Activated CD4-positive, alpha-beta T cell treated with anti-CD3 and anti-CD28 coated beads, Interleukin-2, amount 10 ng/mL, durations not matched to agents 7 days and 5 days (primary cell): Measurements from ENCODE around the gene WTAP. TPM values are rescaled to one million over a fixed set of nuclear protein-coding genes. Genes with fewer than 3 reads are reported as not detected.
"Not testable (repeated sequence)": the region's sequence is repeated elsewhere in the genome, so short reads cannot be mapped to it uniquely, and the experiment has no call there.

Experiments
- CTCF ChIA-PET: fragments of 350-600 bp; sonication (Branson Sonifier 250); formaldehyde crosslinking; loops from one replicate; lab custom pipeline; 2021; ENCODE audit warnings: antibody characterized with exemption; lab: Charles Lee
- POLR2A ChIA-PET: fragments of 350-600 bp; sonication (Branson Sonifier 250); formaldehyde crosslinking; loops from one replicate; lab custom pipeline; 2021; ENCODE audit warnings: antibody characterized with exemption; lab: Charles Lee
- DNase-seq: peaks from one replicate; pipeline ENCODE4 v3.0.0-alpha.2; 2020
- H3K27ac Mint-ChIP-seq: one replicate; pipeline ENCODE4 v1.8.0; 2021; ENCODE audit warnings: mild to moderate bottlenecking, moderate library complexity, mixed read lengths
- H3K27me3 Mint-ChIP-seq: one replicate; pipeline ENCODE4 v1.8.0; 2021; ENCODE audit warnings: mixed read lengths
- H3K36me3 Mint-ChIP-seq: one replicate; pipeline ENCODE4 v1.8.0; 2021; ENCODE audit warnings: low read depth, mixed read lengths
- H3K4me1 Mint-ChIP-seq: one replicate; pipeline ENCODE4 v1.8.0; 2021; ENCODE audit warnings: mixed read lengths
- H3K4me3 Mint-ChIP-seq: one replicate; pipeline ENCODE4 v1.8.0; 2021; ENCODE audit warnings: mild to moderate bottlenecking, moderate library complexity, mixed read lengths
- H3K9me3 Mint-ChIP-seq: one replicate; pipeline ENCODE4 v1.8.0; 2021; ENCODE audit warnings: mixed read lengths
- total RNA-seq, 2 experiments: library from RNA; stranded (reverse); gene quantifications; one replicate each; pipeline ENCODE4 v1.2.3, GENCODE V29; 2021

The WTAP gene
- total RNA-seq, 2 experiments from 2014 or later = 120 to 131 TPM

DNA sequence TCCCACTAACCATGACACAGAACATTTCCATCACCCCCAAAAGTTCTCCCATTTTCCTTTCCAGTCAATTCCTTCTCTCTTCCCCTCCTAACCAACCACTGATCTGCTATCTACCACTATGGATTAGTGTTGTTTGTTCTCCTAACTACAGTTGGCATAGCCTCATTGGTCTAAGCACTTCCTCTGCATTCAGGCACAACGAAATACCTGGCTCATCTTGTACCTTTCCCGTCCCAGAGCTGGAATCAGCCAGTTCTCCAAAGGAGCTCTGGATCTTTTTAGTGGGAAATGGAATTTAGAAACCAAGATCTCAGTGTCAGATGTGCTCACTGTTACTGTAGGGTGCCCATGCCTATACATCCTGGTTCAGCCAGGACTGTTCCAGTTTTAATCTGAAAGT lies 4.0 kb upstream of the WTAP start:
- DNase-seq = no peak
- Mint-ChIP-seq H3K4me1 (peaks cover 30% of the 10 kb centered on the region), H3K27ac (no peak overlapping the region), H3K9me3 (peaks cover 10% of the 10 kb centered on the region), H3K4me3 (no peak overlapping the region), H3K27me3 (no peaks in the 10 kb centered on the region), H3K36me3 (peaks cover 27% of the 10 kb centered on the region)
- CTCF ChIA-PET = interaction anchor here (1.1 to 1.5 kb wide), 2 partner anchors 9 to 23 kb away, joined by 4 read pairs; no protein-coding TSS in a partner anchor
- POLR2A ChIA-PET = no interaction called here

DNA sequence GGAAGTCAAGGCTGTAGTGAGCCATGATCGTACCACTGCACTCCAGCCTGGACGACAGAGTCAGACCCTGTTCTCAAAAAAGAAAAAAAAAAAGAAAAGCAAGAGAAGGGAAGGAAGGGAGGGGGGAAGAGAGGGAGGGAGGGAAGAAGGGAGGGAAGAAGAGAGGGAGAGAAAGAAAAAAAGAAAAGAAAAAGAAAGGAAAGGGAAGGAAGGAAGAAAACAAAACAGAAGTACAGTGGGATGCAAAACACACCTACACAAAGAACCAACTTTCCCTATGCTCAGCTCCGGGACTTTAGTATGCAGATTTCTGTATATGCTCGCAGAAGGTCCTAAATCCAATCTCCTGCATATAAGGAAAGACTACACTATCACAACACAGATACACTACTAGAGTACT lies 2.5 kb upstream of the WTAP start:
- ChIA-PET POLR2A (no interaction called here), CTCF (no interaction called here)
- Mint-ChIP-seq H3K4me3 (no peak overlapping the region), H3K9me3 (peaks cover 10% of the 10 kb centered on the region), H3K27ac (no peak overlapping the region), H3K36me3 (peaks cover 38% of the 10 kb centered on the region), H3K27me3 (no peaks in the 10 kb centered on the region), H3K4me1 (peaks cover 40% of the 10 kb centered on the region)
- no peak for DNase-seq

- H3K9me3 Mint-ChIP-seq, H3K27ac Mint-ChIP-seq, DNase-seq, H3K4me3 Mint-ChIP-seq, POLR2A ChIA-PET, H3K27me3 Mint-ChIP-seq: not testable (repeated sequence)
- CTCF ChIA-PET = interaction anchor here (1.9 kb wide), 1 partner anchor 65 kb away, joined by 5 read pairs; the partner anchor contains the start of genes MRPL18 and TCP1
- H3K4me1 Mint-ChIP-seq = peaks cover 43% of the 10 kb centered on the region
- peaks cover 39% of the 10 kb centered on the region for H3K36me3 Mint-ChIP-seq
Observed at GRCh38 chr6:159725208-159725607, 2.1 kb upstream of the WTAP start.

DNA sequence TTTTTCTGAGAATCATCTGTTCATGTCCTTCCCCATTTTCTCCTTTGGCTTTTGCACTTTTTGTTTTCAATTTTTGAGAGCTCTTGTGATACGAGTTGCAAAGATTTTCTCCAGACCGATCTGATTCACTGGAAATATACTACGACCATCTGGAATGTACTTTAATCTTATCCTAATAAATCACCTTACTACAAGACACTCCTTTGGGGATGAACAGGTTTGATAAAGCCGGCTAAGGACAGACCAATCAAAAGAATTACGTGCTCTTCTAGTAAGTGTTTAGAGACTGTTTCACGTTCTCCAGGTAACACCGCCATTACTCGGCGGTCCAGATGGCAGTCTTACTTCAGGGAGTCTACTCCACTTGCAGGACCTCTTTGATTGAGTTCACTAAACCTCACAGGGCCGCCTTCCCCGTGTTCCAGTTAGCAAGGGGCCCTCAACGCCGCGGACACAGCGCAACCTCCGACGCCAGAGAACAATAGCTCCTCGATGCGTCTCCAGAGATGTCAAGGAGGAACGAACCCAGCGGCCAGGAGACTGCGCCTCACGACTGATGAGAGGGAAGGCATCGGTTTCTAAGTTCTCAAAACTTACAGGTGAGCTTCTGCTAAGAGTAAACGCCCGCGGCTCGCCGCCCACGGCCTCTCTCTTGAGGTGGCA lies 920 bp upstream of the WTAP start:
- Mint-ChIP-seq H3K9me3 (peaks cover 10% of the 10 kb centered on the region), H3K36me3 (peaks cover 48% of the 10 kb centered on the region), H3K27ac (peak overlapping the region; percentile 97), H3K27me3 (no peaks in the 10 kb centered on the region), H3K4me3 (peak overlapping the region; percentile 95), H3K4me1 (peaks cover 55% of the 10 kb centered on the region)
- ChIA-PET CTCF (interaction anchor here (1.3 to 1.9 kb wide), 5 partner anchors 9 to 288 kb away, joined by 3 to 5 read pairs (median 4); partner anchors contain the start of genes MRPL18 and TCP1), POLR2A (interaction anchor here (0.6 to 1.0 kb wide), 3 partner anchors 44 to 343 kb away, joined by 3 to 5 read pairs (median 4); partner anchors contain the start of genes MRPL18 and TCP1)
- no peak for DNase-seq

DNA sequence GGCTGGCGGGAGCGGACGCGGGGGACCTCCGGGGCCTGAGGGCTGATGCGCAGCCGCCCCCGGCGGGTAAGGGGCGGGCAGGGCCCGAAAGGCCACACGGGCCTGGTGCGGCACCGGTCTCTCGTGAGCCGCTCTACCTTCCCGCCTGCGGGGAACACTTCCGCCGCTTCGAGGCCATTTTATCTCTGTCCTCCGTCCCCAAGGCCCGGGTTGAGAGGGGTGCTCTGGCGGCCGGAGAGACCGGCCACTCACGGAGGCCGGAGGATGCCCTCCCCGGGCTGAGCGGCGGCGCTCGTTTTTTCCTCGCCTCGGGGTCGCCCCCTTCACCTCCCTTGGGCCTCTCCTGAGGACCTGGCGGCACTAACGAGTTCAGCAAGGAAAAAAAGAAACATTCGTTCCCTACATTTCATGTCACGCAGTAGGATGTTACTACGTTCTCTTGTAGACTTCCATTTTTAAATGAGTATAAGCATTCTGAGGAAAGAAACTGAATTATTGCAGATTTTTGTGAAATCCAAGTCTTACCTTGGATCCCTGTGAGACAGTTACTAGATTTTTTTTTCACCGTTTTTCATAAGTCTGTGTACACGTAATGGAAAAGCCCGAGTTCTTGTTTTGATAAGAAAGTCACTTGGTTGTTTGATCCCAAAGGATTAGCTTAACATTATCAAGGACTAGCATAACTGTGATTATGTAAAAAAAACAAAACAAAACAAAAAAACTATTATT lies 575 bp downstream of the WTAP start:
- peaks cover 5% of the 10 kb centered on the region for H3K9me3 Mint-ChIP-seq
- peak overlapping the region; percentile 93 for H3K27ac Mint-ChIP-seq
- H3K36me3 Mint-ChIP-seq = peaks cover 43% of the 10 kb centered on the region
- H3K4me3 Mint-ChIP-seq = peak overlapping the region; percentile 90
- H3K4me1 Mint-ChIP-seq = peaks cover 59% of the 10 kb centered on the region
- DNase-seq = peak; percentile 59
- H3K27me3 Mint-ChIP-seq = no peaks in the 10 kb centered on the region
- POLR2A ChIA-PET = no interaction called here
- CTCF ChIA-PET = interaction anchor here (0.7 to 1.9 kb wide), 2 partner anchors 38 to 62 kb away, joined by 3 to 5 read pairs; partner anchors contain the start of genes MRPL18 and TCP1

DNA sequence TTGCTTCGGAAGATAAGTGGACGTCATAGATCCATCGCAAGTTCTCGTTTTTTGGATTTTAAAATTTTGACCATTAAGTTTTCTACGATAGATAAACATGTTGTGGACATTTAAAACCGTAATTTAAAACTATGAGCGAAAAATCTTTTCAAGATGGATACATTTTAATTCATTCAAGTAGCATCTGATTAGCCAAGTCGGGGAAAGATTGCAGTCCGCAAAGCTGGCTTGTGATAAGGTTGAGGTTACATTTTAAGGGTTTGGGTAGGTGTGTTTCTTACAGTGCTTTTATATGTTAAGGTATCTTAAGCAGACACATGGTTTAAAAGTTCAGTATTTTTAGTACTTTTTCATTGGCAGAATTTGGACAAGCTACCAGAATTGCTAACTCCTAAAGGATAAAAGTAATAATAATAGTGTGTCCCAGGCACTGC lies 1.2 kb downstream of the WTAP start:
- H3K27me3 Mint-ChIP-seq = no peaks in the 10 kb centered on the region

GRCh38 chr6:159729598-159730331 lies 2.5 kb downstream of the WTAP start:
- ChIA-PET CTCF (interaction anchor here (1.4 to 1.9 kb wide), 2 partner anchors 59 to 60 kb away, joined by 4 to 5 read pairs; partner anchors contain the start of genes MRPL18 and TCP1), POLR2A (no interaction called here)
- DNase-seq = no peak
- Mint-ChIP-seq H3K27me3 (no peaks in the 10 kb centered on the region), H3K4me3 (peak overlapping the region; percentile 90), H3K27ac (peak overlapping the region; percentile 93), H3K36me3 (peaks cover 32% of the 10 kb centered on the region), H3K9me3 (no peaks in the 10 kb centered on the region), H3K4me1 (peaks cover 53% of the 10 kb centered on the region)

More for the DNA sequence above, 1.2 kb downstream of the WTAP start:
- Mint-ChIP-seq H3K36me3 (peaks cover 37% of the 10 kb centered on the region), H3K9me3 (no peaks in the 10 kb centered on the region), H3K27ac (peak overlapping the region; percentile 93), H3K4me3 (peak overlapping the region; percentile 90), H3K4me1 (peaks cover 56% of the 10 kb centered on the region)
- ChIA-PET POLR2A (no interaction called here), CTCF (interaction anchor here (0.7 to 1.9 kb wide), 3 partner anchors 15 to 61 kb away, joined by 3 to 5 read pairs (median 3); partner anchors contain the start of genes MRPL18 and TCP1)
- DNase-seq = peak; percentile 16

GRCh38 chr6:159730332-159730676 lies 3.0 kb downstream of the WTAP start:
- POLR2A ChIA-PET = no interaction called here

GRCh38 chr6:159732550-159732949 lies 5.2 kb downstream of the WTAP start:
- DNase-seq, H3K4me3 Mint-ChIP-seq, H3K27me3 Mint-ChIP-seq, POLR2A ChIA-PET, H3K27ac Mint-ChIP-seq, H3K9me3 Mint-ChIP-seq: not testable (repeated sequence)
- peaks cover 43% of the 10 kb centered on the region for H3K4me1 Mint-ChIP-seq
- H3K36me3 Mint-ChIP-seq = peaks cover 31% of the 10 kb centered on the region
- CTCF ChIA-PET = interaction anchor here (0.5 to 1.3 kb wide), 4 partner anchors 10 to 762 kb away, joined by 3 to 4 read pairs (median 3); no protein-coding TSS in a partner anchor

More at GRCh38 chr6:159730332-159730676, 3.0 kb downstream of the WTAP start:
- no peak for DNase-seq
- Mint-ChIP-seq H3K36me3 (peaks cover 32% of the 10 kb centered on the region), H3K4me1 (peaks cover 49% of the 10 kb centered on the region), H3K9me3 (no peaks in the 10 kb centered on the region), H3K27ac (no peak overlapping the region), H3K4me3 (peak overlapping the region; percentile 30), H3K27me3 (no peaks in the 10 kb centered on the region)
- CTCF ChIA-PET = interaction anchor here (1.3 to 1.4 kb wide), 2 partner anchors 16 to 58 kb away, joined by 4 read pairs; no protein-coding TSS in a partner anchor

DNA sequence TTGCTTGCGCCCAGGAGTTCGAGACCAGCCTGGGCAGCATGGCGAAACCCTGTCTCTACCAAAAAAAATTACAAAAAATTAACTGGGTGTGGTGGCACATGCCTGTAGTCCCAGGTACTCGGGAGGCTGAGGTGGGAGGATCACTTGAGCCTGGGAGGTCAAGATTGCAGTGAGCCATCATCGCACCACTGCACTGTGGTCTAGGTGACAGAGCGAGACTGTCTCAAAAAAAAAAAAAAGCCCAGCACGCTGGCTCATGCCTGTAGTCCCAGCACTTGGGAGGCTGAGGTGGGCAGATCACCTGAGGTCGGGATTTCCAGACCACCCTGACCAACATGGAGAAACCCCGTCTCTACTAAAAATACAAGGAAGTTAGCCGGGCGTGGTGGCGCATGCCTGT lies 6.1 kb downstream of the WTAP start:
- H3K9me3 Mint-ChIP-seq, CTCF ChIA-PET, H3K27me3 Mint-ChIP-seq, POLR2A ChIA-PET, H3K27ac Mint-ChIP-seq, DNase-seq, H3K4me3 Mint-ChIP-seq: not testable (repeated sequence)
- peaks cover 26% of the 10 kb centered on the region for H3K36me3 Mint-ChIP-seq
- peaks cover 50% of the 10 kb centered on the region for H3K4me1 Mint-ChIP-seq

DNA sequence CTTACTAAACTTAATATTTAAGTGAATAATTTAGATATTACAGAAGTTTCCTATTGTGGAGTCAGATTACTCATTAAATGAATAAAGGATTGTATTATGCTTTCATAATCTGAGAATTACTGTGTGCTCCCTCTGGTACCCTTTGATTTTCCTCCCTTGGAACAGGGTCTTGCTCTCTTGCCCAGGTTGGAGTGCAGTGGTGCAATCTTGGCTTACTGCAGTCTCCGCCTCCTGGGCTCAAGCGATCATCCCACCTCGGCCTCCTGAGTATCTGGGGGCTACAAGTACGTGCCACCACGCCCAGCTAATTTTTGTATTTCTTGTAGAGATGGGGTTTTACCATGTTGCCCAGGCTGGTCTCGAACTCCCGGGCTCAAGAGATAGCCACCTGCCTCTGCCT lies 9.6 kb downstream of the WTAP start:
- DNase-seq = no peak
- peaks cover 31% of the 10 kb centered on the region for H3K4me1 Mint-ChIP-seq
- CTCF ChIA-PET = interaction anchor here (1.5 kb wide), 1 partner anchor 17 kb away, joined by 3 read pairs; no protein-coding TSS in a partner anchor
- peaks cover 19% of the 10 kb centered on the region for H3K36me3 Mint-ChIP-seq
- POLR2A ChIA-PET = no interaction called here
- no peak overlapping the region for H3K27ac Mint-ChIP-seq
- no peaks in the 10 kb centered on the region for H3K27me3 Mint-ChIP-seq
- no peak overlapping the region for H3K4me3 Mint-ChIP-seq
- no peaks in the 10 kb centered on the region for H3K9me3 Mint-ChIP-seq

- DNase-seq = no peak
- peaks cover 21% of the 10 kb centered on the region for H3K4me1 Mint-ChIP-seq
- ChIA-PET POLR2A (no interaction called here), CTCF (no interaction called here)
- H3K4me3 Mint-ChIP-seq = no peak overlapping the region
- no peaks in the 10 kb centered on the region for H3K9me3 Mint-ChIP-seq
- H3K27ac Mint-ChIP-seq = no peak overlapping the region
- no peaks in the 10 kb centered on the region for H3K27me3 Mint-ChIP-seq
- H3K36me3 Mint-ChIP-seq = peaks cover 30% of the 10 kb centered on the region
Observed at GRCh38 chr6:159739341-159739740, 12.0 kb downstream of the WTAP start.
